CD4-positive, alpha-beta T cell (primary cell): Measurements from ENCODE around the gene TOP3B. TPM values are rescaled to one million over a fixed set of nuclear protein-coding genes. Genes with fewer than 3 reads are reported as not detected.

Experiments
- ATAC-seq: fragments of 200-7000 bp; cut with Tn5 transposase; one replicate; pipeline ENCODE4 v1.10.0; 2022; ENCODE audit warnings: mild to moderate bottlenecking; ENCODE audit not compliant: poor library complexity
- CTCF ChIA-PET: fragments of 350-600 bp; sonication (Branson Sonifier 250); formaldehyde crosslinking; loops from one replicate; lab custom pipeline; 2021; ENCODE audit warnings: antibody characterized with exemption, inconsistent platforms; lab: Charles Lee
- POLR2A ChIA-PET: fragments of 350-600 bp; sonication (Branson Sonifier 250); formaldehyde crosslinking; loops from one replicate; lab custom pipeline; 2021; ENCODE audit warnings: antibody characterized with exemption, inconsistent platforms; lab: Charles Lee
- DNase-seq, 14 experiments: peaks; one replicate each; pipeline ENCODE4 v3.0.0-alpha.2; 2013 to 2020; ENCODE audit warnings: mixed read lengths in 2 of 14
- H3K27ac ChIP-seq, 2 donors: one replicate each; pipeline versions ENCODE4 v1.5.1 to v1.7.0; 2013; ENCODE audit warnings: low read length in 2 of 2, low read depth in 1 of 2, mild to moderate bottlenecking in 1 of 2
- H3K27me3 ChIP-seq, 2 experiments: 1 replicate in 1 of 2; 2 replicates in 1 of 2; pipeline versions ENCODE4 v1.6.1 to v1.7.0; 2013; ENCODE audit warnings: low read length in 2 of 2, control low read depth in 1 of 2, mild to moderate bottlenecking in 1 of 2, moderate library complexity in 1 of 2; ENCODE audit not compliant: insufficient read depth in 2 of 2, control insufficient read depth in 1 of 2
- H3K36me3 ChIP-seq: one replicate; pipeline ENCODE4 v1.6.1; 2013; ENCODE audit warnings: low read length, control low read depth; ENCODE audit not compliant: insufficient read depth
- H3K4me1 ChIP-seq: one replicate; pipeline ENCODE4 v1.6.1; 2013; ENCODE audit warnings: low read length, control low read depth; ENCODE audit not compliant: insufficient read depth
- H3K4me3 ChIP-seq: one replicate; pipeline ENCODE4 v1.5.1; 2013; ENCODE audit warnings: mild to moderate bottlenecking, low read length, moderate library complexity
- H3K9me3 ChIP-seq, 2 experiments: 1 replicate in 1 of 2; 2 replicates in 1 of 2; pipeline versions ENCODE4 v1.6.1 to v1.7.0; 2013; ENCODE audit warnings: low read length in 2 of 2, mild to moderate bottlenecking in 2 of 2, control low read depth in 1 of 2, moderate library complexity in 1 of 2; ENCODE audit not compliant: control insufficient read depth in 1 of 2, insufficient read depth in 1 of 2
- H3K27ac Mint-ChIP-seq: one replicate; pipeline ENCODE4 v1.8.0; 2020; ENCODE audit warnings: mixed read lengths
- H3K27me3 Mint-ChIP-seq: one replicate; pipeline ENCODE4 v1.8.0; 2021; ENCODE audit warnings: mixed read lengths
- H3K36me3 Mint-ChIP-seq: one replicate; pipeline ENCODE4 v1.8.0; 2021; ENCODE audit warnings: low read depth, mixed read lengths
- H3K4me1 Mint-ChIP-seq: one replicate; pipeline ENCODE4 v1.8.0; 2021; ENCODE audit warnings: low read depth, mixed read lengths
- H3K4me3 Mint-ChIP-seq: one replicate; pipeline ENCODE4 v1.8.0; 2020; ENCODE audit warnings: mild to moderate bottlenecking, mixed read lengths
- H3K9me3 Mint-ChIP-seq: one replicate; pipeline ENCODE4 v1.8.0; 2020; ENCODE audit warnings: mixed read lengths
- CTCF ChIP-seq: fragments of 200-600 bp; IDR thresholded peaks from one replicate; pipeline ENCODE4 v1.8.0; 2022; ENCODE audit warnings: antibody characterized with exemption, mild to moderate bottlenecking
- intact Hi-C, 2 experiments: fragments of 100-400 bp; cut with DNase I in 1 of 2; cut with micrococcal nuclease in 1 of 2; formaldehyde crosslinking; loops; one replicate each; pipeline versions ENCODE4 v1.15.1 to v1.9.0; 2023 to 2025; cut with DNase I, micrococcal nuclease
- total RNA-seq, 174 experiments: library from RNA in 2 of 174; stranded (reverse) in 2 of 174; gene quantifications; one replicate each; pipeline ENCODE4 v1.2.3 and lab custom pipeline; 2021 to 2026

Gene TOP3B
- total RNA-seq, 2 experiments from 2014 or later, result 60.2 to 62.8 TPM

- H3K27ac ChIP-seq, result no peak overlapping the region
- Mint-ChIP-seq H3K4me1 (no peaks in the 10 kb centered on the region), H3K27me3 (peaks cover 11% of the 10 kb centered on the region), H3K27ac (no peak overlapping the region), H3K36me3 (no peaks in the 10 kb centered on the region), H3K4me3 (no peak overlapping the region), H3K9me3 (no peaks in the 10 kb centered on the region)
- intact Hi-C loops, result no loop called here
- ChIA-PET POLR2A (no interaction called here), CTCF (no interaction called here)
- H3K4me1 ChIP-seq, result no peaks in the 10 kb centered on the region
- no peak overlapping the region for H3K4me3 ChIP-seq
- DNase-seq (no peak), ATAC-seq (no peak)
- no peaks in the 10 kb centered on the region for H3K9me3 ChIP-seq
- no peaks in the 10 kb centered on the region for H3K36me3 ChIP-seq
- TF ChIP-seq CTCF, result no peak
- peaks cover 0 to 6% of the 10 kb centered on the region in 2 experiments for H3K27me3 ChIP-seq
These were observed 33.0 kb upstream of the TOP3B start for GRCh38 chr22:22015631-22016030.

- no peak overlapping the region for H3K4me3 Mint-ChIP-seq
- intact Hi-C loops, result no loop called here
- TF ChIP-seq CTCF, result no peak
- no peaks in the 10 kb centered on the region for H3K36me3 ChIP-seq
- CTCF ChIA-PET, result no interaction called here
- H3K4me3 ChIP-seq, result no peak overlapping the region
- H3K9me3 ChIP-seq, result no peaks in the 10 kb centered on the region
- H3K36me3 Mint-ChIP-seq, result no peaks in the 10 kb centered on the region
- H3K27ac ChIP-seq, result no peak overlapping the region
- H3K9me3 Mint-ChIP-seq, result no peaks in the 10 kb centered on the region
- no peaks in the 10 kb centered on the region for H3K4me1 ChIP-seq
- H3K27me3 ChIP-seq, result peaks cover 8 to 14% of the 10 kb centered on the region in 2 experiments
- POLR2A ChIA-PET, result no interaction called here
- ATAC-seq (no peak), DNase-seq (no peak)
- H3K27me3 Mint-ChIP-seq, result peaks cover 21% of the 10 kb centered on the region
- no peak overlapping the region for H3K27ac Mint-ChIP-seq
- no peaks in the 10 kb centered on the region for H3K4me1 Mint-ChIP-seq
These were observed 31.7 kb upstream of the TOP3B start for GRCh38 chr22:22014285-22014659.

- H3K27me3 ChIP-seq, result peaks cover 8 to 18% of the 10 kb centered on the region in 2 experiments
- H3K36me3 ChIP-seq, result no peaks in the 10 kb centered on the region
- Mint-ChIP-seq H3K4me1 (no peaks in the 10 kb centered on the region), H3K27ac (no peak overlapping the region), H3K36me3 (no peaks in the 10 kb centered on the region), H3K4me3 (no peak overlapping the region), H3K9me3 (no peaks in the 10 kb centered on the region), H3K27me3 (peaks cover 27% of the 10 kb centered on the region)
- no peak overlapping the region for H3K27ac ChIP-seq
- H3K4me3 ChIP-seq, result no peak overlapping the region
- no peaks in the 10 kb centered on the region for H3K9me3 ChIP-seq
- CTCF ChIA-PET, result no interaction called here
- TF ChIP-seq CTCF, result no peak
- H3K4me1 ChIP-seq, result no peaks in the 10 kb centered on the region
- ATAC-seq (no peak), DNase-seq (no peak)
- intact Hi-C loops, result no loop called here
- POLR2A ChIA-PET, result no interaction called here
These were observed 31.1 kb upstream of the TOP3B start for GRCh38 chr22:22013559-22014284.
